Left renal pelvis (tissue), 4 donors: ENCODE measurements around the gene PKN1. TPM values are rescaled to one million over a fixed set of nuclear protein-coding genes. Genes with fewer than 3 reads are reported as not detected.

Experiments used
- DNase-seq, 4 donors: peaks; one replicate each; pipeline ENCODE4 v3.0.0-alpha.2; 2013; ENCODE audit warnings: low read depth in 4 of 4, low spot score in 3 of 4
- polyA plus RNA-seq, 4 donors: library from polyadenylated mRNA; unstranded; fragments of 120-200 nt; gene quantifications; one replicate each; pipeline ENCODE4 v1.2.1, GENCODE V29; 2013; ENCODE audit not compliant: insufficient read length in 4 of 4

The PKN1 gene
- polyA plus RNA-seq, 4 donors = 56.1 to 104 (median 80.8) TPM

- no peak for DNase-seq
These were observed 7.4 kb upstream of the PKN1 start for GRCh38 chr19:14425696-14426138.

GRCh38 chr19:14427461-14427860, 5.6 kb upstream of the PKN1 start:
- DNase-seq = no peak

- no peak for DNase-seq
These were observed 4.2 kb upstream of the PKN1 start for GRCh38 chr19:14428882-14429416.

- no peak for DNase-seq
These were observed 2.4 kb upstream of the PKN1 start for GRCh38 chr19:14430712-14431111.

GRCh38 chr19:14433554-14434501, 722 bp downstream of the PKN1 start:
- DNase-seq = no peak

- no peak for DNase-seq
These were observed 1.6 kb downstream of the PKN1 start for GRCh38 chr19:14434543-14435319.

GRCh38 chr19:14435320-14436050, 2.4 kb downstream of the PKN1 start:
- DNase-seq = no peak

GRCh38 chr19:14437578-14438140, 4.6 kb downstream of the PKN1 start:
- no peak for DNase-seq

GRCh38 chr19:14439014-14439413, 5.9 kb downstream of the PKN1 start:
- no peak for DNase-seq

- DNase-seq = no peak
These were observed 6.9 kb downstream of the PKN1 start for GRCh38 chr19:14440049-14440448.

- DNase-seq = no peak
These were observed 8.2 kb downstream of the PKN1 start for GRCh38 chr19:14441041-14441938.

- DNase-seq = no peak
These were observed 10.0 kb downstream of the PKN1 start for GRCh38 chr19:14442891-14443631.

GRCh38 chr19:14443632-14444216, 10.6 kb downstream of the PKN1 start:
- no peak for DNase-seq

- DNase-seq = no peak
These were observed 13.4 kb downstream of the PKN1 start for GRCh38 chr19:14446336-14447036.

GRCh38 chr19:14449321-14449720, 16.2 kb downstream of the PKN1 start:
- no peak for DNase-seq

GRCh38 chr19:14450168-14450874, 17.2 kb downstream of the PKN1 start:
- no peak for DNase-seq

GRCh38 chr19:14450876-14451275, 17.8 kb downstream of the PKN1 start:
- DNase-seq = no peak
